ENCODE measurements around the gene COL23A1. TPM values are rescaled to one million over a fixed set of nuclear protein-coding genes. Genes with fewer than 3 reads are reported as not detected.

COL23A1 gene
- total RNA-seq, 1 experiment from 2014 or later: 15.0 TPM

- TF ChIP-seq E2F1 (CRISPR knock-in tag; IDR thresholded peaks at IDR 0.05): no peak
Observed at GRCh38 chr5:178505639-178506407, 84.4 kb downstream of the COL23A1 start (continued).

GRCh38 chr5:178504340-178504960 is 85.7 kb downstream of the COL23A1 start:
- POLR2A ChIA-PET: no interaction called here
- Mint-ChIP-seq H3K4me3 (no peak overlapping the region), H3K9me3 (peaks cover 26% of the 10 kb centered on the region), H3K27me3 (ENCODE audit: low read depth) (no peaks in the 10 kb centered on the region), H3K4me1 (no peaks in the 10 kb centered on the region), H3K36me3 (peaks cover 12% of the 10 kb centered on the region), H3K27ac (no peak overlapping the region; the same call in 1 of the 2 replicates)
- DNase-seq (ENCODE audit: low spot score): no peak
- CTCF ChIA-PET: no interaction called here
- ATAC-seq: no peak
- no peak for TF ChIP-seq SMAD3 (CRISPR knock-in tag; IDR thresholded peaks at IDR 0.05; ENCODE audit: borderline replicate concordance)
- no peak for TF ChIP-seq SMAD4 (CRISPR knock-in tag; IDR thresholded peaks at IDR 0.05)
- no peak for TF ChIP-seq ZNF512 (CRISPR knock-in tag; IDR thresholded peaks at IDR 0.05; ENCODE audit: borderline replicate concordance)
- TF ChIP-seq PREB (CRISPR knock-in tag; IDR thresholded peaks at IDR 0.05; ENCODE audit: borderline replicate concordance): no peak
- TF ChIP-seq ZNF263 (CRISPR knock-in tag; IDR thresholded peaks at IDR 0.05; ENCODE audit: low read depth): no peak
- no peak for TF ChIP-seq RELA (CRISPR knock-in tag; IDR thresholded peaks at IDR 0.05; ENCODE audit: borderline replicate concordance)
- TF ChIP-seq ELF4 (CRISPR knock-in tag; IDR thresholded peaks at IDR 0.05; ENCODE audit: low read depth): no peak
- no peak for TF ChIP-seq CREB1 (CRISPR knock-in tag; IDR thresholded peaks at IDR 0.05)

GRCh38 chr5:178502401-178503100 is 87.6 kb downstream of the COL23A1 start:
- peaks cover 2% of the 10 kb centered on the region for H3K36me3 Mint-ChIP-seq
- no peak overlapping the region for H3K4me3 Mint-ChIP-seq
- no peaks in the 10 kb centered on the region for H3K4me1 Mint-ChIP-seq
- ChIA-PET CTCF (no interaction called here), POLR2A (no interaction called here)
- H3K27ac Mint-ChIP-seq: no peak overlapping the region; the same call in 1 of the 2 replicates
- peaks cover 15% of the 10 kb centered on the region for H3K9me3 Mint-ChIP-seq
- TF ChIP-seq MXD4 (CRISPR knock-in tag; IDR thresholded peaks at IDR 0.05; ENCODE audit: borderline replicate concordance) (no peak), ZNF532 (CRISPR knock-in tag; IDR thresholded peaks at IDR 0.05; ENCODE audit: borderline replicate concordance) (no peak), ELF4 (CRISPR knock-in tag; IDR thresholded peaks at IDR 0.05; ENCODE audit: low read depth) (no peak), JUN (CRISPR knock-in tag; IDR thresholded peaks at IDR 0.05) (no peak), ZNF219 (CRISPR knock-in tag; IDR thresholded peaks at IDR 0.05; ENCODE audit: borderline replicate concordance) (no peak)
- DNase-seq (ENCODE audit: low spot score) (no peak), ATAC-seq (no peak)
- H3K27me3 Mint-ChIP-seq (ENCODE audit: low read depth): no peaks in the 10 kb centered on the region
